Spleen (tissue), 7 donors: Measurements from ENCODE around the gene MRTFB.

ENCODE experiments used
- CTCF ChIP-seq, 11 experiments: fragments of 200-600 bp in 7 of 11; fragments of 450-650 bp in 4 of 11; sonication (generic) in 4 of 11; IDR thresholded peaks in 8 of 11; conservative IDR thresholded peaks in 3 of 11; 1 replicate in 7 of 11; 2 replicates in 4 of 11; pipeline versions ENCODE4 v1.4.0 to v1.8.0; 2016 to 2021; ENCODE audit warnings: antibody characterized with exemption in 11 of 11, inconsistent platforms in 4 of 11, mild to moderate bottlenecking in 1 of 11
- POLR2A ChIP-seq, 3 donors: fragments of 450-650 bp; IDR thresholded peaks; one replicate each; pipeline ENCODE4 v1.5.1; 2017; ENCODE audit warnings: antibody characterized with exemption in 3 of 3, mild to moderate bottlenecking in 1 of 3
- POLR2AphosphoS5 ChIP-seq, 3 donors: sonication (generic); formaldehyde crosslinking; IDR thresholded peaks; one replicate each; pipeline ENCODE4 v1.5.1; 2017; ENCODE audit warnings: antibody characterized with exemption in 3 of 3
- donor health status: DM: no; HTN: no; CAD: no; lungs with moderate emphysema.
- donor health status: DM: no; HTN: no; CAD: no.
- donor health status: DM: no; HTN: no; CAD: no.

GRCh38 chr16:14164916-14165662, 94.0 kb downstream of the MRTFB start:
- no peak for TF ChIP-seq CTCF (IDR thresholded peaks at IDR 0.05 in 8 of 11, conservative IDR thresholded peaks at IDR 0.05 in 3 of 11)
- no peak for TF ChIP-seq POLR2A (IDR thresholded peaks at IDR 0.05)
- TF ChIP-seq POLR2AphosphoS5 (IDR thresholded peaks at IDR 0.05), result no peak
